Measurements from ENCODE around the gene VIM. TPM values are rescaled to one million over a fixed set of nuclear protein-coding genes. Genes with fewer than 3 reads are reported as not detected.

VIM gene
- total RNA-seq, 1 donor, result 10,643 TPM

- Histone ChIP-seq H2AFZ (ENCODE audit: low read length) (no peak overlapping the region), H3K4me2 (ENCODE audit: insufficient read depth, low read length) (no peak overlapping the region), H3K27ac (ENCODE audit: low read depth, low read length) (no peak overlapping the region), H3K9me3 (ENCODE audit: low read depth, low read length) (no peaks in the 10 kb centered on the region), H3K4me3 (ENCODE audit: insufficient read depth, low read length) (no peak overlapping the region), H4K20me1 (ENCODE audit: insufficient read depth, low read length) (peaks cover 25% of the 10 kb centered on the region), H3K79me2 (ENCODE audit: insufficient read depth, low read length) (peaks cover 2% of the 10 kb centered on the region), H3K27me3 (ENCODE audit: insufficient read depth, low read length) (no peaks in the 10 kb centered on the region), H3K36me3 (ENCODE audit: insufficient read depth, low read length) (peaks cover 25% of the 10 kb centered on the region), H3K4me1 (ENCODE audit: insufficient read depth, low read length) (peaks cover 22% of the 10 kb centered on the region)
- TF ChIP-seq CTCF (IDR thresholded peaks at IDR 0.05; ENCODE audit: extremely low read depth, low read depth, low read length), result no peak
- no peak for DNase-seq (ENCODE audit: insufficient read length, low spot score, missing footprints)
These were observed 12.1 kb downstream of the VIM start for GRCh38 chr10:17240096-17240495.

GRCh38 chr10:17240616-17241015 is 12.6 kb downstream of the VIM start:
- Histone ChIP-seq H3K27ac (ENCODE audit: low read depth, low read length) (no peak overlapping the region), H3K4me2 (ENCODE audit: insufficient read depth, low read length) (no peak overlapping the region), H3K36me3 (ENCODE audit: insufficient read depth, low read length) (peaks cover 20% of the 10 kb centered on the region), H2AFZ (ENCODE audit: low read length) (no peak overlapping the region), H3K79me2 (ENCODE audit: insufficient read depth, low read length) (no peaks in the 10 kb centered on the region), H4K20me1 (ENCODE audit: insufficient read depth, low read length) (peaks cover 20% of the 10 kb centered on the region), H3K9me3 (ENCODE audit: low read depth, low read length) (no peaks in the 10 kb centered on the region), H3K27me3 (ENCODE audit: insufficient read depth, low read length) (no peaks in the 10 kb centered on the region), H3K4me1 (ENCODE audit: insufficient read depth, low read length) (peaks cover 17% of the 10 kb centered on the region), H3K4me3 (ENCODE audit: insufficient read depth, low read length) (no peak overlapping the region)
- DNase-seq (ENCODE audit: insufficient read length, low spot score, missing footprints), result no peak
- no peak for TF ChIP-seq CTCF (IDR thresholded peaks at IDR 0.05; ENCODE audit: extremely low read depth, low read depth, low read length)

GRCh38 chr10:17241611-17242333 is 13.7 kb downstream of the VIM start:
- Histone ChIP-seq H3K4me3 (ENCODE audit: insufficient read depth, low read length) (no peak overlapping the region), H2AFZ (ENCODE audit: low read length) (no peak overlapping the region), H3K27ac (ENCODE audit: low read depth, low read length) (no peak overlapping the region), H3K4me1 (ENCODE audit: insufficient read depth, low read length) (peaks cover 7% of the 10 kb centered on the region), H4K20me1 (ENCODE audit: insufficient read depth, low read length) (peaks cover 8% of the 10 kb centered on the region), H3K4me2 (ENCODE audit: insufficient read depth, low read length) (no peak overlapping the region), H3K79me2 (ENCODE audit: insufficient read depth, low read length) (no peaks in the 10 kb centered on the region), H3K27me3 (ENCODE audit: insufficient read depth, low read length) (no peaks in the 10 kb centered on the region), H3K9me3 (ENCODE audit: low read depth, low read length) (no peaks in the 10 kb centered on the region), H3K36me3 (ENCODE audit: insufficient read depth, low read length) (peaks cover 8% of the 10 kb centered on the region)
- no peak for DNase-seq (ENCODE audit: insufficient read length, low spot score, missing footprints)
- no peak for TF ChIP-seq CTCF (IDR thresholded peaks at IDR 0.05; ENCODE audit: extremely low read depth, low read depth, low read length)

GRCh38 chr10:17244700-17245365 is 16.8 kb downstream of the VIM start:
- H3K9me3 ChIP-seq (ENCODE audit: low read depth, low read length), result no peaks in the 10 kb centered on the region
- no peaks in the 10 kb centered on the region for H3K4me1 ChIP-seq (ENCODE audit: insufficient read depth, low read length)
- H3K27me3 ChIP-seq (ENCODE audit: insufficient read depth, low read length), result no peaks in the 10 kb centered on the region
- no peak for TF ChIP-seq CTCF (IDR thresholded peaks at IDR 0.05; ENCODE audit: extremely low read depth, low read depth, low read length)
- no peak overlapping the region for H2AFZ ChIP-seq (ENCODE audit: low read length)
- no peaks in the 10 kb centered on the region for H3K79me2 ChIP-seq (ENCODE audit: insufficient read depth, low read length)
- no peak overlapping the region for H3K4me2 ChIP-seq (ENCODE audit: insufficient read depth, low read length)
- no peaks in the 10 kb centered on the region for H4K20me1 ChIP-seq (ENCODE audit: insufficient read depth, low read length)
- H3K27ac ChIP-seq (ENCODE audit: low read depth, low read length), result no peak overlapping the region
- DNase-seq (ENCODE audit: insufficient read length, low spot score, missing footprints), result no peak
- no peaks in the 10 kb centered on the region for H3K36me3 ChIP-seq (ENCODE audit: insufficient read depth, low read length)
- H3K4me3 ChIP-seq (ENCODE audit: insufficient read depth, low read length), result no peak overlapping the region

Measured in osteoblast (primary cell).